KMS-11 (cell line): ENCODE measurements around the gene KLHL3.

Experiments
- H2AFZ ChIP-seq: fragments of 200-600 bp; sonication (generic); 2 replicates; pipeline ENCODE4 v1.6.1; 2016; ENCODE audit warnings: antibody characterized with exemption, mixed run types, low read depth
- H3K27ac ChIP-seq: fragments of 200-600 bp; sonication (generic); 2 replicates; pipeline ENCODE4 v1.6.1; 2016; ENCODE audit warnings: mild to moderate bottlenecking, mixed run types
- H3K27me3 ChIP-seq: fragments of 200-600 bp; sonication (generic); 2 replicates; pipeline ENCODE4 v1.6.1; 2017; ENCODE audit warnings: mild to moderate bottlenecking, low read depth, mixed run types, moderate library complexity; ENCODE audit not compliant: insufficient read depth
- H3K36me3 ChIP-seq: fragments of 200-600 bp; sonication (generic); 2 replicates; pipeline ENCODE4 v1.6.1; 2017; ENCODE audit warnings: mild to moderate bottlenecking, mixed run types; ENCODE audit not compliant: insufficient read depth
- H3K4me1 ChIP-seq: fragments of 200-600 bp; sonication (generic); 2 replicates; pipeline ENCODE4 v1.6.1; 2016; ENCODE audit warnings: mild to moderate bottlenecking, low read depth, mixed run types; ENCODE audit not compliant: poor library complexity, severe bottlenecking
- H3K4me2 ChIP-seq: fragments of 200-600 bp; sonication (generic); 2 replicates; pipeline ENCODE4 v1.7.0; 2016; ENCODE audit warnings: mild to moderate bottlenecking, mixed run types
- H3K4me3 ChIP-seq: fragments of 200-600 bp; sonication (generic); IDR thresholded peaks from 2 replicates; pipeline ENCODE4 v1.6.1; 2017; ENCODE audit warnings: low read depth, low read length, mixed read lengths; ENCODE audit not compliant: insufficient read depth
- H3K79me2 ChIP-seq: fragments of 200-600 bp; sonication (generic); 2 replicates; pipeline ENCODE4 v1.6.1; 2016; ENCODE audit warnings: low read depth, mixed run types; ENCODE audit not compliant: insufficient read depth
- H3K9ac ChIP-seq: fragments of 200-600 bp; sonication (generic); 2 replicates; pipeline ENCODE4 v1.6.1; 2016; ENCODE audit warnings: mild to moderate bottlenecking, mixed run types
- H4K20me1 ChIP-seq: fragments of 200-600 bp; sonication (generic); 2 replicates; pipeline ENCODE4 v1.6.1; 2016; ENCODE audit warnings: mild to moderate bottlenecking, mixed run types; ENCODE audit not compliant: insufficient read depth
- CTCF ChIP-seq: fragments of 200-600 bp; sonication (generic); conservative IDR thresholded peaks from 2 replicates; pipeline ENCODE4 v1.6.1; 2017; ENCODE audit warnings: low read depth, mild to moderate bottlenecking, antibody characterized with exemption, low read length, moderate library complexity, mixed read lengths

KLHL3 gene

DNA sequence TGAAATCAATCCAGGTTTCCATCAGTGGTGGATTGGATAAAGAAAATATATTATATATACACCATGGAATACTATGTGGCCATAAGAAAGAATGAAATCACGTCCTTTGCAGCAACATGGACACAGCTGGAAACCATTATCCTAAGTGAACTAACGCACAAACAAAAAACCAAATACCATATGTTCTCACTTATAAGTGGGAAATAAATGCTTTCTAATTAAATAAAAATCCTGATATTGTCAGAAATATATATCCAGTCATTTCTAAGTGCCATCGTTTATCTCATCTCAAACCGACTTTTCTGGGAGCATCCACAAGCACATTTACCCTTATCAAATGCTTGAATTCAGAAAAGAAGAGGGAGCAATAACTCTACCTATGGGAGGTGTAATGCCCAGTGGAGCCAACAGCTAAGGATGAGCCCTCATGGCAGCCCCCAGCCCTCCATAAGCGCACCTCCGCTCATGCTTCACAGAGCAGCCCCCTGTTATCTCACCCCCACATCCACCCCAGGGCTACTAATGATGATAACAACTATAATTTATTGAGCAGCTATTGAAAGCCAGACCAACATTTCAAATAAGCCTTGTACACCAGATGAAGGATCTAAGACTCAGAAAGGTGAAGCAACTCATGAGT is 135.0 kb downstream of the KLHL3 start:
- H4K20me1 ChIP-seq: no peaks in the 10 kb centered on the region
- H3K9ac ChIP-seq: no peak overlapping the region
- no peaks in the 10 kb centered on the region for H3K27me3 ChIP-seq
- no peaks in the 10 kb centered on the region for H3K4me1 ChIP-seq
- no peak for TF ChIP-seq CTCF
- no peaks in the 10 kb centered on the region for H3K36me3 ChIP-seq
- H3K27ac ChIP-seq: no peak overlapping the region
- H3K79me2 ChIP-seq: no peaks in the 10 kb centered on the region
- H3K4me2 ChIP-seq: no peak overlapping the region
- H3K4me3 ChIP-seq: no peak overlapping the region
- H2AFZ ChIP-seq: no peak overlapping the region

- Histone ChIP-seq H2AFZ (no peak overlapping the region), H3K9ac (no peak overlapping the region), H3K79me2 (no peaks in the 10 kb centered on the region), H3K4me1 (no peaks in the 10 kb centered on the region), H3K27me3 (no peaks in the 10 kb centered on the region), H3K4me2 (no peak overlapping the region), H3K4me3 (no peak overlapping the region), H3K36me3 (no peaks in the 10 kb centered on the region), H4K20me1 (no peaks in the 10 kb centered on the region), H3K27ac (no peak overlapping the region)
- no peak for TF ChIP-seq CTCF
Measured at GRCh38 chr5:137599457-137599856, 136.4 kb downstream of the KLHL3 start.

DNA sequence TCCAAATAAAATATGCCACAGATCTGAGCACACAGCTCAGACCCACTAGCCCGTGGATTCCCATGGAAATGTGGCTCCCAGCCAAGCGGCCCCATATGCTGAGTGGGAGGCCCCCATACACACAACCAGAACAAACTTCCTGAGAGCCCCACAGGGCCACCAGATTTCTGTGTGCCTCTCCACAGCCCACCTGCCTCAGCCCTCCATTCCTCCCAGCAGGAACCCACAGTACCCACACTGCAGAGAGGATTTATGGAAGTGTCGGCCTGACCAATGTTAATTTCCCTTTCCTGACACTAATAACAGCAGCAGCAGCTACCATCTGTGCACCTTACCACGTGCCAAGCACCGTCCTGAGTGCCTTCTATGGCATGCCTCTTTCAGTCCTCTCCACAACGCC is 137.5 kb downstream of the KLHL3 start:
- H3K4me3 ChIP-seq: no peak overlapping the region
- H3K9ac ChIP-seq: no peak overlapping the region
- TF ChIP-seq CTCF: no peak
- H3K36me3 ChIP-seq: no peaks in the 10 kb centered on the region
- no peaks in the 10 kb centered on the region for H3K4me1 ChIP-seq
- H4K20me1 ChIP-seq: no peaks in the 10 kb centered on the region
- H3K4me2 ChIP-seq: no peak overlapping the region
- no peaks in the 10 kb centered on the region for H3K27me3 ChIP-seq
- H3K79me2 ChIP-seq: no peaks in the 10 kb centered on the region
- H2AFZ ChIP-seq: no peak overlapping the region
- H3K27ac ChIP-seq: no peak overlapping the region

DNA sequence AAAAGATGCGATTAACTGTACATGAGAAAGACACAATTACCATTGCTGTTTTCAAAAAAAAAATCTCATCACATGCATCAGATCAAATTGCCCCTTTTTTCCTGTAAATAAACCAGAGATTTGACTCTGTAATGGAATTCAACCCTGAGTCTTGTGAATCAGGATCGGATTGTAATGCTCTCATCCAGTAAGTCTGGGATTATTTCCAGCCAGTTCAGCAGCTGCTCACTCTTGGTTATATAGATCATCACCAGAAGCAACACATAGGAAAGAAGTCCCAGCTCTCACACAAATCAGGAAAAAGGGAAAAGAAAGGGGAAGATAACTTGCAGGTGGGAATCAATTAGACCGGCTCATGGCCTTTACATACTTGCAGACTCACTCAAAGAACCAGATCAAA is 138.9 kb downstream of the KLHL3 start:
- no peaks in the 10 kb centered on the region for H3K27me3 ChIP-seq
- H3K4me1 ChIP-seq: no peaks in the 10 kb centered on the region
- H2AFZ ChIP-seq: no peak overlapping the region
- TF ChIP-seq CTCF: no peak
- H3K4me3 ChIP-seq: no peak overlapping the region
- no peak overlapping the region for H3K27ac ChIP-seq
- H4K20me1 ChIP-seq: no peaks in the 10 kb centered on the region
- no peak overlapping the region for H3K9ac ChIP-seq
- H3K36me3 ChIP-seq: no peaks in the 10 kb centered on the region
- no peak overlapping the region for H3K4me2 ChIP-seq
- H3K79me2 ChIP-seq: no peaks in the 10 kb centered on the region
